Breast epithelium (tissue), 4 donors: ENCODE measurements around the gene JPH3. TPM values are rescaled to one million over a fixed set of nuclear protein-coding genes. Genes with fewer than 3 reads are reported as not detected.

Experiments
- DNase-seq, 2 donors: peaks; one replicate each; pipeline ENCODE4 v3.0.0-alpha.2; 2019; ENCODE audit warnings: low spot score in 2 of 2
- H3K27ac ChIP-seq, 2 donors: fragments of 200-600 bp; sonication (generic) in 1 of 2; one replicate each; pipeline ENCODE4 v1.5.1; 2016 to 2019; ENCODE audit warnings: mild to moderate bottlenecking in 1 of 2
- H3K27me3 ChIP-seq, 2 donors: fragments of 200-600 bp; sonication (generic) in 1 of 2; one replicate each; pipeline versions ENCODE4 v1.5.1 to v1.6.0; 2017 to 2019; ENCODE audit warnings: control low read depth in 1 of 2, mild to moderate bottlenecking in 1 of 2
- H3K36me3 ChIP-seq: fragments of 200-600 bp; one replicate; pipeline ENCODE4 v1.5.1; 2019
- H3K4me1 ChIP-seq, 2 donors: fragments of 200-600 bp; sonication (generic); one replicate each; pipeline ENCODE4 v1.5.1; 2016 to 2019; ENCODE audit warnings: control low read depth in 1 of 2
- H3K4me3 ChIP-seq, 3 donors: fragments of 200-600 bp; sonication (generic); 1 replicate in 2 of 3; 2 replicates in 1 of 3; pipeline ENCODE4 v1.5.1; 2016 to 2019; ENCODE audit warnings: mild to moderate bottlenecking in 3 of 3, moderate library complexity in 2 of 3
- H3K9me3 ChIP-seq, 2 donors: fragments of 200-600 bp; sonication (generic) in 1 of 2; one replicate each; pipeline ENCODE4 v1.5.1; 2016 to 2019; ENCODE audit warnings: control low read depth in 1 of 2
- CTCF ChIP-seq, 3 donors: fragments of 450-650 bp; IDR thresholded peaks; one replicate each; pipeline ENCODE4 v1.5.1; 2016 to 2017; ENCODE audit warnings: antibody characterized with exemption in 3 of 3, mild to moderate bottlenecking in 3 of 3, moderate library complexity in 3 of 3
- POLR2A ChIP-seq: fragments of 450-650 bp; IDR thresholded peaks from one replicate; pipeline ENCODE4 v1.6.1; 2016; ENCODE audit warnings: antibody characterized with exemption, mild to moderate bottlenecking, moderate library complexity
- POLR2AphosphoS5 ChIP-seq, 3 donors: sonication (generic); formaldehyde crosslinking; IDR thresholded peaks; one replicate each; pipeline ENCODE4 v1.6.1; 2017; ENCODE audit warnings: antibody characterized with exemption in 3 of 3
- intact Hi-C: fragments of 100-400 bp; cut with DNase I; formaldehyde crosslinking; loops from one replicate; pipeline ENCODE4 v1.15.1; 2023; ENCODE audit warnings: low total_unique reads
- total RNA-seq, 3 donors: library from RNA; depleted of rRNA; stranded (reverse); fragments of >200 nt; gene quantifications; one replicate each; pipeline ENCODE4 v1.1.0, GENCODE V29; 2016

JPH3 gene
- total RNA-seq, 3 donors from 2014 or later, result 0.33 TPM; not detected in 2

GRCh38 chr16:87569601-87570571, 32.4 kb upstream of the JPH3 start:
- no peak overlapping the region for H3K4me3 ChIP-seq
- peaks cover 0 to 9% of the 10 kb centered on the region in 2 donors for H3K27me3 ChIP-seq
- DNase-seq, result no peak

GRCh38 chr16:87570572-87570937, 31.8 kb upstream of the JPH3 start:
- DNase-seq, result no peak
- Histone ChIP-seq H3K4me3 (no peak overlapping the region), H3K27ac (no peak overlapping the region), H3K27me3 (peaks cover 0 to 9% of the 10 kb centered on the region in 2 donors), H3K36me3 (no peaks in the 10 kb centered on the region), H3K4me1 (no peaks in the 10 kb centered on the region), H3K9me3 (no peaks in the 10 kb centered on the region)
- intact Hi-C loops, result no loop called here
- TF ChIP-seq CTCF (IDR thresholded peaks at IDR 0.05), result no peak
- TF ChIP-seq POLR2AphosphoS5 (IDR thresholded peaks at IDR 0.05), result no peak
- no peak for TF ChIP-seq POLR2A

More at GRCh38 chr16:87569601-87570571, 32.4 kb upstream of the JPH3 start:
- H3K4me1 ChIP-seq, result no peaks in the 10 kb centered on the region
- intact Hi-C loops, result no loop called here
- no peaks in the 10 kb centered on the region for H3K9me3 ChIP-seq
- no peak overlapping the region for H3K27ac ChIP-seq
- TF ChIP-seq POLR2A, result no peak
- no peak for TF ChIP-seq CTCF (IDR thresholded peaks at IDR 0.05)
- no peak for TF ChIP-seq POLR2AphosphoS5 (IDR thresholded peaks at IDR 0.05)
- no peaks in the 10 kb centered on the region for H3K36me3 ChIP-seq

- Histone ChIP-seq H3K36me3 (no peaks in the 10 kb centered on the region), H3K4me1 (no peaks in the 10 kb centered on the region), H3K27ac (peak overlapping the region in 1 of 2 donors; percentile 7), H3K4me3 (no peak overlapping the region), H3K27me3 (peaks cover 0 to 10% of the 10 kb centered on the region in 2 donors), H3K9me3 (no peaks in the 10 kb centered on the region)
- TF ChIP-seq POLR2AphosphoS5 (IDR thresholded peaks at IDR 0.05) (no peak), CTCF (IDR thresholded peaks at IDR 0.05) (peak in 1 of 3 donors; percentile 39)
- intact Hi-C loops, result no loop called here
- DNase-seq, result peak in 1 of 2 donors; percentile 71
Observed at GRCh38 chr16:87570938-87571867, 31.1 kb upstream of the JPH3 start.

- Histone ChIP-seq H3K27ac (no peak overlapping the region), H3K4me1 (no peaks in the 10 kb centered on the region), H3K27me3 (peaks cover 0 to 14% of the 10 kb centered on the region in 2 donors), H3K4me3 (no peak overlapping the region), H3K36me3 (no peaks in the 10 kb centered on the region), H3K9me3 (no peaks in the 10 kb centered on the region)
- DNase-seq, result no peak
- intact Hi-C loops, result no loop called here
- TF ChIP-seq POLR2A (no peak), CTCF (IDR thresholded peaks at IDR 0.05) (no peak), POLR2AphosphoS5 (IDR thresholded peaks at IDR 0.05) (no peak)
Observed at GRCh38 chr16:87571868-87572244, 30.5 kb upstream of the JPH3 start.
